IPS-20b (cell line): ENCODE results near the gene GABRG3.

Experiments
- H3K27ac ChIP-seq: one replicate; pipeline ENCODE4 v1.5.1; 2013; ENCODE audit warnings: low read length
- H3K27me3 ChIP-seq: 2 replicates; pipeline ENCODE4 v1.6.1; 2013; ENCODE audit warnings: mild to moderate bottlenecking, low read length, inconsistent platforms; ENCODE audit not compliant: insufficient read depth
- H3K36me3 ChIP-seq: 2 replicates; pipeline ENCODE4 v1.6.1; 2013; ENCODE audit warnings: low read depth, mild to moderate bottlenecking, inconsistent platforms, low read length, moderate library complexity; ENCODE audit not compliant: insufficient read depth
- H3K4me1 ChIP-seq: 2 replicates; pipeline ENCODE4 v1.6.1; 2013; ENCODE audit warnings: mild to moderate bottlenecking, control low read depth, inconsistent platforms, low read length, moderate library complexity; ENCODE audit not compliant: insufficient read depth
- H3K4me3 ChIP-seq: 2 replicates; pipeline ENCODE4 v1.5.1; 2013; ENCODE audit warnings: mild to moderate bottlenecking, low read length, inconsistent platforms
- H3K9ac ChIP-seq: 2 replicates; pipeline ENCODE4 v1.6.1; 2013; ENCODE audit warnings: low read depth, mild to moderate bottlenecking, inconsistent platforms, low read length, moderate library complexity
- H3K9me3 ChIP-seq: 2 replicates; pipeline ENCODE4 v1.6.1; 2013; ENCODE audit warnings: mild to moderate bottlenecking, low read depth, low read length, inconsistent platforms; ENCODE audit not compliant: insufficient read depth

GABRG3 gene

GRCh38 chr15:27235161-27235560, 264.2 kb downstream of the GABRG3 start:
- no peak overlapping the region for H3K4me3 ChIP-seq

GRCh38 chr15:27235681-27236080, 264.7 kb downstream of the GABRG3 start:
- no peak overlapping the region for H3K27ac ChIP-seq
- H3K4me1 ChIP-seq: no peaks in the 10 kb centered on the region
- no peaks in the 10 kb centered on the region for H3K36me3 ChIP-seq
- no peaks in the 10 kb centered on the region for H3K9me3 ChIP-seq
- no peaks in the 10 kb centered on the region for H3K27me3 ChIP-seq
- H3K4me3 ChIP-seq: no peak overlapping the region
- no peak overlapping the region for H3K9ac ChIP-seq

More at GRCh38 chr15:27235161-27235560, 264.2 kb downstream of the GABRG3 start:
- Histone ChIP-seq H3K27me3 (no peaks in the 10 kb centered on the region), H3K9ac (no peak overlapping the region), H3K36me3 (no peaks in the 10 kb centered on the region), H3K27ac (no peak overlapping the region), H3K4me1 (no peaks in the 10 kb centered on the region), H3K9me3 (no peaks in the 10 kb centered on the region)

DNA sequence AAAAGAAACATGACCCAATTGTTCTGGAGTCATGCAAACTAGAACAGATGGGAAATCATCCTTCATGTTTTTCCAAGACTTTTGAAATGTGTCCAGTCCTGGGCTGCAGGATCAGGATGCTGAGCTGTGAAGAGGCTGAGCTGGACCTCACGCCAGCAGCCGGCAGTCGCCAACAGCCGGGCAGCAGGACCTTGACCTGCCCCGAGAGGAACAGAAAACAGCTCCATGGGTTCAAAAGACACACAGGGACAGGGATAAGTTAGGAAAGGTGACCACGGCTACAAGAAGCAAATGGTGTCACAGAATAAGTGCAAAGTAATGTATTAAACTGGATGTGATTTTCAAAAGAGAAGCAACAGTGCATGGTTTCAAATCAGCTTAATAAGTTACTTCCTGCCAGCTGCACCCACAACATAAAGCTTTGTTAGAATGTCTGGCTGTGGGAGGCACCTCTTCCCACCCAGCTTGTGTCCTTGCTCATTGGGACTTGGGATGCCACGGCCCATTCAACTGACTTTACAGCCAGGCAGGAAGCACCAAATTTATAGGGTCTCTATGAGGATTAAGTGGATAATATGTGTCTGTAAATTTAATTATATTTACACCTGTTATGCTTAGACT, 266.4 kb downstream of the GABRG3 start:
- no peaks in the 10 kb centered on the region for H3K9me3 ChIP-seq
- H3K36me3 ChIP-seq: no peaks in the 10 kb centered on the region
- no peaks in the 10 kb centered on the region; the same call in 1 of the 2 replicates for H3K4me1 ChIP-seq
- H3K9ac ChIP-seq: no peak overlapping the region
- no peak overlapping the region for H3K4me3 ChIP-seq
- H3K27ac ChIP-seq: no peak overlapping the region
- no peaks in the 10 kb centered on the region for H3K27me3 ChIP-seq

GRCh38 chr15:27238209-27238608, 267.2 kb downstream of the GABRG3 start:
- no peaks in the 10 kb centered on the region for H3K36me3 ChIP-seq
- H3K4me1 ChIP-seq: no peaks in the 10 kb centered on the region; the same call in 1 of the 2 replicates
- H3K27me3 ChIP-seq: no peaks in the 10 kb centered on the region
- H3K4me3 ChIP-seq: no peak overlapping the region
- no peak overlapping the region for H3K9ac ChIP-seq
- H3K9me3 ChIP-seq: no peaks in the 10 kb centered on the region
- H3K27ac ChIP-seq: no peak overlapping the region

GRCh38 chr15:27238707-27239423, 267.9 kb downstream of the GABRG3 start:
- Histone ChIP-seq H3K27ac (no peak overlapping the region), H3K4me3 (no peak overlapping the region), H3K36me3 (no peaks in the 10 kb centered on the region), H3K9me3 (no peaks in the 10 kb centered on the region), H3K27me3 (no peaks in the 10 kb centered on the region), H3K4me1 (no peaks in the 10 kb centered on the region; the same call in 1 of the 2 replicates), H3K9ac (no peak overlapping the region)

- no peak overlapping the region for H3K27ac ChIP-seq
- H3K4me1 ChIP-seq: no peaks in the 10 kb centered on the region; the same call in 1 of the 2 replicates
- H3K27me3 ChIP-seq: no peaks in the 10 kb centered on the region
- no peaks in the 10 kb centered on the region for H3K9me3 ChIP-seq
- no peak overlapping the region for H3K9ac ChIP-seq
- H3K36me3 ChIP-seq: no peaks in the 10 kb centered on the region
- H3K4me3 ChIP-seq: no peak overlapping the region
Measured at GRCh38 chr15:27241943-27242342, 271.0 kb downstream of the GABRG3 start.

GRCh38 chr15:27244047-27244446, 273.1 kb downstream of the GABRG3 start:
- no peaks in the 10 kb centered on the region; the same call in 1 of the 2 replicates for H3K4me1 ChIP-seq
- H3K9ac ChIP-seq: no peak overlapping the region
- H3K4me3 ChIP-seq: no peak overlapping the region
- H3K36me3 ChIP-seq: no peaks in the 10 kb centered on the region
- no peaks in the 10 kb centered on the region for H3K9me3 ChIP-seq
- H3K27ac ChIP-seq: no peak overlapping the region
- H3K27me3 ChIP-seq: no peaks in the 10 kb centered on the region

GRCh38 chr15:27248251-27248650, 277.3 kb downstream of the GABRG3 start:
- H3K9ac ChIP-seq: no peak overlapping the region
- no peaks in the 10 kb centered on the region for H3K4me1 ChIP-seq
- H3K36me3 ChIP-seq: no peaks in the 10 kb centered on the region

DNA sequence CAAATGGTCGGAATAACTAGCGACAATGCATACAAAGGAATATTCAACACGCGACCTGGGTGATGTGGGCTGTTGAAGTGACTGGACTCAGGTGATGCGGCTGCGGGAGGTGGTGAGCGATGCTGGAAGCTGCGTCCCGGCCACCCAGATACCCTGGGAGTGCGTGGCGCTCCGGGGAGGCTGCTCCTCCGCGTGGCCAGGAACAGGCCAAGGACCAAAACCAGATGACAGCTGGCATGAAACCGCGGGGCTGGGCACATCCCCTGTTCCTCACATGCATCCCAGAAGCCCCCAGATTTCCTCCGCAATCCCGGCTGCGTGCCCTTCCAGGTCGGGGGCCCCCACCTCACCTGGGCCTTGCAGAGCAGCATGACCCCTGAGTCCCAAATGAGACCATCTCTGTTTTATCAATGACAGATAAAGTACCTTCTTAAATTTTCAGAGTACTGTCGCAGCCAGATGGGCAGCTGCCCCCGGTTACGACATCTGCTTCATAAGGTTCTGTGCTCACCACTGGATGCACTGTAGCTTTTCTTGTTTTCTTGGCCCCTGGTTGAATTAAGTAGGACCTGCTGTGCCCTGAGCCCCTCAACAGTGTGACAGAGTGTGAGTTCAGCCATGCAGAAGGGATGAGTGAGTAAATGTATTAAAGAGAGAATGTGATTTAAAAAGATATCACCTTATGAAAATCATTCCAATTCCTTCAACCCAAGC, 278.2 kb downstream of the GABRG3 start:
- no peaks in the 10 kb centered on the region for H3K4me1 ChIP-seq
- no peaks in the 10 kb centered on the region for H3K27me3 ChIP-seq
- no peaks in the 10 kb centered on the region for H3K9me3 ChIP-seq
- H3K36me3 ChIP-seq: no peaks in the 10 kb centered on the region
- no peak overlapping the region for H3K27ac ChIP-seq
- H3K9ac ChIP-seq: no peak overlapping the region
- no peak overlapping the region for H3K4me3 ChIP-seq

More at GRCh38 chr15:27248251-27248650, 277.3 kb downstream of the GABRG3 start:
- H3K27ac ChIP-seq: no peak overlapping the region
- H3K4me3 ChIP-seq: no peak overlapping the region
- H3K9me3 ChIP-seq: no peaks in the 10 kb centered on the region
- no peaks in the 10 kb centered on the region for H3K27me3 ChIP-seq

- no peak overlapping the region for H3K9ac ChIP-seq
- H3K27ac ChIP-seq: no peak overlapping the region
- H3K4me1 ChIP-seq: no peaks in the 10 kb centered on the region
- no peaks in the 10 kb centered on the region for H3K27me3 ChIP-seq
- no peak overlapping the region for H3K4me3 ChIP-seq
- H3K9me3 ChIP-seq: no peaks in the 10 kb centered on the region
- H3K36me3 ChIP-seq: no peaks in the 10 kb centered on the region
Measured at GRCh38 chr15:27249760-27250109, 278.8 kb downstream of the GABRG3 start.

- H3K4me3 ChIP-seq: no peak overlapping the region
- H3K4me1 ChIP-seq: no peaks in the 10 kb centered on the region
- H3K27me3 ChIP-seq: no peaks in the 10 kb centered on the region
- no peak overlapping the region for H3K27ac ChIP-seq
- H3K36me3 ChIP-seq: no peaks in the 10 kb centered on the region
- no peak overlapping the region for H3K9ac ChIP-seq
- no peaks in the 10 kb centered on the region for H3K9me3 ChIP-seq
Measured at GRCh38 chr15:27250223-27250622, 279.2 kb downstream of the GABRG3 start.

DNA sequence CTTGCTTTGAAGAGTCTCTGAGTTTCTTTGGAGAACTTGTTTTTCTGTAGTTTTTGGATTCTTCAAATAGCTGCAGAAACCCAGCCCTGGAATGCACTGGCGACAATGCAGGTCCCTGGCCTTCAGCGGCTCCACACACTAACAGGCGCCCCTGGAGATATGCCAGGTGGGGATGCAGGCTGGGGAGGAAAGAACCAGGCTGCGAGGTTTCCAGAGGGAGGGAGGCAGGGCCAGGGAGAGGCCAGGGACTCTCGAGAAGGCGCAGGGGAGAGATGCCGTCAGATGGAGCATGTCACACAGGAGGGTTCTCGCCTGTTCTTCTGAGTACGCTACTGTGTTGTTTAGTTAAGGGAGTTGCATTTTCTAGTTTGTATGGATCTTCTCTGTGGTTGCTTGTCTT, 283.1 kb downstream of the GABRG3 start:
- H3K4me3 ChIP-seq: no peak overlapping the region
- no peak overlapping the region for H3K9ac ChIP-seq
- no peak overlapping the region for H3K27ac ChIP-seq
- peaks cover 11% of the 10 kb centered on the region; the same call in 1 of the 2 replicates for H3K4me1 ChIP-seq
- no peaks in the 10 kb centered on the region for H3K36me3 ChIP-seq
- no peaks in the 10 kb centered on the region for H3K27me3 ChIP-seq
- H3K9me3 ChIP-seq: no peaks in the 10 kb centered on the region
